HepG2 (cell line): Measurements from ENCODE around the gene PP2D1. TPM values are rescaled to one million over a fixed set of nuclear protein-coding genes. Genes with fewer than 3 reads are reported as not detected.
"Not testable (repeated sequence)": the region's sequence is repeated elsewhere in the genome, so short reads cannot be mapped to it uniquely, and the experiment has no call there.

Experiments
- ATAC-seq: fragments of 200-7000 bp; cut with Tn5 transposase; 3 replicates; pipeline ENCODE4 v1.9.1; 2020; ENCODE audit warnings: mild to moderate bottlenecking, moderate library complexity
- BruUV-seq: library from RNA; stranded (reverse); fragments of 400-500 nt; replicated peaks from 2 replicates; lab custom pipeline; 2021; lab: Mats Ljungman, UMichigan
- CTCF ChIA-PET: fragments of 300-600 bp; formaldehyde crosslinking; extraction: SDS; loops from one replicate; lab custom pipeline; 2021; ENCODE audit warnings: low total read pairs, inconsistent platforms, low intra/inter-chr PET ratio; lab: Yijun Ruan, JAX
- POLR2A ChIA-PET: fragments of 350-600 bp; sonication (Branson Sonifier 250); formaldehyde crosslinking; loops from one replicate; lab custom pipeline; 2020; ENCODE audit warnings: antibody characterized with exemption, inconsistent platforms; lab: Yijun Ruan, JAX
- DNase-seq: peaks from one replicate; pipeline ENCODE4 v3.0.0-alpha.2; 2015; ENCODE audit warnings: low spot score
- FAIRE-seq: peaks from 3 replicates; lab custom pipeline; 2011; peaks lifted over from hg19 to GRCh38; lab: Jason Lieb, UNC
- H2AFZ ChIP-seq: one replicate; pipeline ENCODE4 v1.6.1; 2011; ENCODE audit warnings: low read length, inconsistent platforms
- H3K27ac ChIP-seq: fragments of 300-600 bp; 3 replicates; pipeline ENCODE4 v1.8.0; 2011; ENCODE audit warnings: mixed run types, mild to moderate bottlenecking, mixed read lengths, low read length, inconsistent platforms; ENCODE audit not compliant: insufficient read depth; ENCODE audit errors: extremely low read length
- H3K27me3 ChIP-seq, 2 experiments: fragments of 200-600 bp in 1 of 2; 2 replicates in 1 of 2; 3 replicates in 1 of 2; pipeline versions ENCODE4 v1.6.0 to v1.8.0; 2011; ENCODE audit warnings: low read length in 2 of 2, mild to moderate bottlenecking in 2 of 2, moderate library complexity in 2 of 2, inconsistent platforms in 1 of 2; ENCODE audit not compliant: insufficient read depth in 2 of 2, control insufficient read depth in 1 of 2
- H3K36me3 ChIP-seq, 2 experiments: fragments of 200-600 bp in 1 of 2; replicated peaks in 1 of 2; 2 replicates in 1 of 2; 3 replicates in 1 of 2; pipeline versions ENCODE4 v1.5.1 to v1.8.0; 2011; ENCODE audit warnings: low read length in 2 of 2, inconsistent platforms in 1 of 2; ENCODE audit not compliant: insufficient read depth in 2 of 2, control insufficient read depth in 1 of 2
- H3K4me1 ChIP-seq: 2 replicates; pipeline ENCODE4 v1.5.1; 2012; ENCODE audit warnings: low read length, inconsistent platforms; ENCODE audit not compliant: insufficient read depth
- H3K4me2 ChIP-seq: 2 replicates; pipeline ENCODE4 v1.6.0; 2011; ENCODE audit warnings: low read depth, low read length, inconsistent platforms
- H3K4me3 ChIP-seq, 3 experiments: fragments of 200-600 bp in 1 of 3; sonication (generic), shearing (Covaris generic) in 1 of 3; replicated peaks in 1 of 3; 2 replicates each; pipeline ENCODE4 v1.5.1; 2011 to 2016; ENCODE audit warnings: low read length in 3 of 3, inconsistent platforms in 2 of 3, low read depth in 2 of 3, mild to moderate bottlenecking in 2 of 3, control low read depth in 1 of 3, mixed read lengths in 1 of 3; ENCODE audit not compliant: insufficient read depth in 1 of 3
- H3K79me2 ChIP-seq: one replicate; pipeline ENCODE4 v1.6.1; 2011; ENCODE audit warnings: low read length, inconsistent platforms; ENCODE audit not compliant: insufficient read depth
- H3K9ac ChIP-seq: 2 replicates; pipeline ENCODE4 v1.6.0; 2011; ENCODE audit warnings: mild to moderate bottlenecking, low read depth, low read length, inconsistent platforms; ENCODE audit not compliant: insufficient read depth
- H3K9me3 ChIP-seq: 2 replicates; pipeline ENCODE4 v1.5.1; 2012; ENCODE audit warnings: mild to moderate bottlenecking, low read length
- H4K20me1 ChIP-seq: 2 replicates; pipeline ENCODE4 v1.6.0; 2011; ENCODE audit warnings: inconsistent platforms, mild to moderate bottlenecking, low read length, moderate library complexity; ENCODE audit not compliant: insufficient read depth
- ZBTB38 ChIP-seq: sonication (generic); formaldehyde crosslinking; IDR thresholded peaks from 2 replicates; pipeline ENCODE4 v1.5.1; 2020; ENCODE audit warnings: mild to moderate bottlenecking, missing genetic modification reagents
- WGBS: methylation state at CpG from one replicate; pipeline ENCODE4 v1.1.6; 2017; ENCODE audit warnings: low lambda C conversion rate; 5-methylcytosine and 5-hydroxymethylcytosine counted together
- in situ Hi-C: cut with HindIII; loops from 2 replicates; pipeline ENCODE4 v1.10.0; 2017; ENCODE audit warnings: low pct_unique_long_range_greater_than_20kb; ENCODE audit not compliant: extremely low pct_ligation_motif_present
- intact Hi-C: fragments of 100-400 bp; cut with micrococcal nuclease; formaldehyde crosslinking; loops from one replicate; pipeline ENCODE4 v1.10.0; 2022; ENCODE audit not compliant: unreplicated experiment
- polyA plus RNA-seq, 8 experiments: library from polyadenylated mRNA; depleted of rRNA in 3 of 8; stranded (reverse) in 7 of 8; unstranded in 1 of 8; fragments of >200 nt; fragmentation: Illumina TruSeq in 4 of 8; extraction: Trizol in 4 of 8; gene quantifications; 2 replicates each; pipeline versions ENCODE4 v1.2.1 to v1.2.3, GENCODE V29; 2011 to 2016; ENCODE audit warnings: low read depth in 4 of 8, missing spikeins in 1 of 8, mixed read lengths in 1 of 8; ENCODE audit not compliant: insufficient read depth in 1 of 8
- total RNA-seq, 5 experiments: library from RNA; depleted of rRNA; stranded (reverse); fragments of >200 nt; fragmentation: Illumina TruSeq; extraction: Trizol; gene quantifications; 2 replicates each; pipeline ENCODE4 v1.2.3, GENCODE V29; 2016; ENCODE audit warnings: low read depth in 1 of 5
- TF ChIP-seq, protein P1 (sequence below): sonication (generic); formaldehyde crosslinking; IDR thresholded peaks from 2 replicates; pipeline ENCODE4 v1.5.0; 2020; ENCODE audit warnings: mild to moderate bottlenecking, missing genetic modification reagents
- TF ChIP-seq, protein P2 (sequence below): sonication (generic); formaldehyde crosslinking; IDR thresholded peaks from 2 replicates; pipeline ENCODE4 v1.4.0; 2020; ENCODE audit warnings: missing genetic modification reagents

Gene PP2D1
- total and polyA plus RNA-seq, 2 of the 13 experiments (the other 11 are each of a cell fraction or from before 2014, with no cell fraction given), result not detected

DNA sequence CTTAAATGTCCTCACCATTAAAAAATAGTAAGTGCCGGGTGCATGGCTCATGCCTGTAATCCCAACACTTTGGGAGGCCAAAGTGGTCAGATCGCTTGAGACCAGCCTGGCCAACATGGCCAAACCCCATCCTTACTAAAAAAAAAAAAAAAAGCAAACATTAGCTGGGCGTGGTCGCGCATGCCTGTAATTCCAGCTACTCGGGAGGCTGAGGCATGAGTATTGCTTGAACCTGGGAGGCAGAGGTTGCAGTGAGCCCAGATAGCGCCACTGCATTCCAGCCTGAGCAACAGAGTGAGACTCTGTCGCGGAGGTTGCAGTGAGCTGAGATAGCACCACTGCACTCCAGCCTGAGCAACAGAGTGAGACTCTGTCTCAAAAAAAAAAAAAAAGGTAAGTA, 54.7 kb downstream of the PP2D1 start:
- H3K36me3 ChIP-seq, result peaks cover 2 to 43% of the 10 kb centered on the region in 2 experiments; a peak in 4 of 5 replicates
- FAIRE-seq, CTCF ChIA-PET, intact Hi-C loops, H3K27me3 ChIP-seq, BruUV-seq, H3K9ac ChIP-seq, H4K20me1 ChIP-seq, H3K4me3 ChIP-seq, H3K4me2 ChIP-seq, DNase-seq, in situ Hi-C loops, H3K4me1 ChIP-seq, H2AFZ ChIP-seq, H3K9me3 ChIP-seq, H3K27ac ChIP-seq: not testable (repeated sequence)
- POLR2A ChIA-PET, result interaction anchor here (1.9 kb wide), 1 partner anchor 10 kb away, joined by 5 read pairs; no protein-coding TSS in a partner anchor
- H3K79me2 ChIP-seq, result peaks cover 64% of the 10 kb centered on the region
- 98% methylated on average over 9 of the region's 9 CpGs for WGBS
- TF ChIP-seq, protein P1, sequence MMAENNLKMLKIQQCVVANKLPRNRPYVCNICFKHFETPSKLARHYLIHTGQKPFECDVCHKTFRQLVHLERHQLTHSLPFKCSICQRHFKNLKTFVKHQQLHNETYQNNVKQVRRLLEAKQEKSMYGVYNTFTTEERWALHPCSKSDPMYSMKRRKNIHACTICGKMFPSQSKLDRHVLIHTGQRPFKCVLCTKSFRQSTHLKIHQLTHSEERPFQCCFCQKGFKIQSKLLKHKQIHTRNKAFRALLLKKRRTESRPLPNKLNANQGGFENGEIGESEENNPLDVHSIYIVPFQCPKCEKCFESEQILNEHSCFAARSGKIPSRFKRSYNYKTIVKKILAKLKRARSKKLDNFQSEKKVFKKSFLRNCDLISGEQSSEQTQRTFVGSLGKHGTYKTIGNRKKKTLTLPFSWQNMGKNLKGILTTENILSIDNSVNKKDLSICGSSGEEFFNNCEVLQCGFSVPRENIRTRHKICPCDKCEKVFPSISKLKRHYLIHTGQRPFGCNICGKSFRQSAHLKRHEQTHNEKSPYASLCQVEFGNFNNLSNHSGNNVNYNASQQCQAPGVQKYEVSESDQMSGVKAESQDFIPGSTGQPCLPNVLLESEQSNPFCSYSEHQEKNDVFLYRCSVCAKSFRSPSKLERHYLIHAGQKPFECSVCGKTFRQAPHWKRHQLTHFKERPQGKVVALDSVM (CRISPR knock-in tag), result 0 out of 2 replicates have a peak, but pooled peaks have one; percentile 53
- TF ChIP-seq ZBTB38 (CRISPR knock-in tag), result 0 out of 2 replicates have a peak, but pooled peaks have one; percentile 17
- TF ChIP-seq, protein P2, sequence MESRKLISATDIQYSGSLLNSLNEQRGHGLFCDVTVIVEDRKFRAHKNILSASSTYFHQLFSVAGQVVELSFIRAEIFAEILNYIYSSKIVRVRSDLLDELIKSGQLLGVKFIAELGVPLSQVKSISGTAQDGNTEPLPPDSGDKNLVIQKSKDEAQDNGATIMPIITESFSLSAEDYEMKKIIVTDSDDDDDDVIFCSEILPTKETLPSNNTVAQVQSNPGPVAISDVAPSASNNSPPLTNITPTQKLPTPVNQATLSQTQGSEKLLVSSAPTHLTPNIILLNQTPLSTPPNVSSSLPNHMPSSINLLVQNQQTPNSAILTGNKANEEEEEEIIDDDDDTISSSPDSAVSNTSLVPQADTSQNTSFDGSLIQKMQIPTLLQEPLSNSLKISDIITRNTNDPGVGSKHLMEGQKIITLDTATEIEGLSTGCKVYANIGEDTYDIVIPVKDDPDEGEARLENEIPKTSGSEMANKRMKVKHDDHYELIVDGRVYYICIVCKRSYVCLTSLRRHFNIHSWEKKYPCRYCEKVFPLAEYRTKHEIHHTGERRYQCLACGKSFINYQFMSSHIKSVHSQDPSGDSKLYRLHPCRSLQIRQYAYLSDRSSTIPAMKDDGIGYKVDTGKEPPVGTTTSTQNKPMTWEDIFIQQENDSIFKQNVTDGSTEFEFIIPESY (CRISPR knock-in tag), result peak; percentile 97
- ATAC-seq, result peak; percentile 47
